ENCODE data around the gene RABL6. TPM values are rescaled to one million over a fixed set of nuclear protein-coding genes. Genes with fewer than 3 reads are reported as not detected.
"Not testable (repeated sequence)": the region's sequence is repeated elsewhere in the genome, so short reads cannot be mapped to it uniquely, and the experiment has no call there.

RABL6 gene
- total RNA-seq, 1 donor from 2014 or later, result 73.0 TPM

GRCh38 chr9:136841646-136842379 is 34.1 kb downstream of the RABL6 start:
- DNase-seq; intact Hi-C loops (cut with micrococcal nuclease); ATAC-seq: not testable (repeated sequence)

GRCh38 chr9:136842380-136842948 is 34.7 kb downstream of the RABL6 start, which contains the start of gene AJM1:
Gene AJM1 (plus strand): TSS chr9:136842478. CDS start chr9:136844415, 1,937 bp downstream.
- intact Hi-C loops (cut with micrococcal nuclease), result not testable (repeated sequence)
- ATAC-seq (peak; percentile 80), DNase-seq (peak; percentile 87)

- DNase-seq; intact Hi-C loops (cut with micrococcal nuclease): not testable (repeated sequence)
- ATAC-seq, result peak; percentile 2
Observed at GRCh38 chr9:136843159-136843800, 35.5 kb downstream of the RABL6 start.

GRCh38 chr9:136843801-136844740 is 36.3 kb downstream of the RABL6 start:
- ATAC-seq; intact Hi-C loops (cut with micrococcal nuclease): not testable (repeated sequence)
- DNase-seq, result peak; percentile 68

GRCh38 chr9:136844761-136845464 is 37.2 kb downstream of the RABL6 start:
- ATAC-seq (no peak), DNase-seq (no peak)
- intact Hi-C loops (cut with micrococcal nuclease), result no loop called here

- no peak for DNase-seq
- no peak for ATAC-seq
- intact Hi-C loops (cut with micrococcal nuclease), result no loop called here
Observed at GRCh38 chr9:136845465-136846260, 37.9 kb downstream of the RABL6 start.

GRCh38 chr9:136846376-136847087 is 38.8 kb downstream of the RABL6 start:
- DNase-seq, result no peak
- no peak for ATAC-seq
- intact Hi-C loops (cut with micrococcal nuclease), result no loop called here

- ATAC-seq (peak; percentile 28), DNase-seq (peak; percentile 85)
- intact Hi-C loops (cut with micrococcal nuclease), result no loop called here
Observed at GRCh38 chr9:136847088-136847825, 39.5 kb downstream of the RABL6 start.

- intact Hi-C loops (cut with micrococcal nuclease), result no loop called here
- peak; percentile 96 for DNase-seq
- peak; percentile 61 for ATAC-seq
Observed at GRCh38 chr9:136847826-136848392, 40.2 kb downstream of the RABL6 start.

GRCh38 chr9:136848393-136849037 is 40.8 kb downstream of the RABL6 start:
- ATAC-seq, result peak; percentile 35
- no peak for DNase-seq
- intact Hi-C loops (cut with micrococcal nuclease), result no loop called here

GRCh38 chr9:136849038-136849959 is 41.6 kb downstream of the RABL6 start, which contains the start of gene PHPT1:
Gene PHPT1 (plus strand): TSS chr9:136849409. CDS start chr9:136849431, 22 bp downstream.
- ATAC-seq (peak; percentile 84), DNase-seq (peak; percentile 99)
- intact Hi-C loops (cut with micrococcal nuclease), result no loop called here

- intact Hi-C loops (cut with micrococcal nuclease), result no loop called here
- DNase-seq, result peak; percentile 57
- no peak for ATAC-seq
Observed at GRCh38 chr9:136849960-136850865, 42.5 kb downstream of the RABL6 start.
